AG09309 (cell line): ENCODE data around the gene PTCRA.

Experiments used
- DNase-seq: peaks from one replicate; pipeline ENCODE4 v3.0.0-alpha.2; 2010; ENCODE audit warnings: low read depth
- H3K4me3 ChIP-seq: 2 replicates; pipeline ENCODE4 v1.5.1; 2011; ENCODE audit warnings: mild to moderate bottlenecking, low read depth, low read length, moderate library complexity; ENCODE audit not compliant: control insufficient read depth
- TF ChIP-seq, protein P1 (sequence below): IDR thresholded peaks from 2 replicates; pipeline ENCODE4 v1.5.1; 2011; ENCODE audit warnings: mild to moderate bottlenecking, low read depth, low read length, inconsistent platforms; ENCODE audit not compliant: insufficient read depth, control insufficient read depth; ENCODE audit errors: missing control alignments

PTCRA gene

DNA sequence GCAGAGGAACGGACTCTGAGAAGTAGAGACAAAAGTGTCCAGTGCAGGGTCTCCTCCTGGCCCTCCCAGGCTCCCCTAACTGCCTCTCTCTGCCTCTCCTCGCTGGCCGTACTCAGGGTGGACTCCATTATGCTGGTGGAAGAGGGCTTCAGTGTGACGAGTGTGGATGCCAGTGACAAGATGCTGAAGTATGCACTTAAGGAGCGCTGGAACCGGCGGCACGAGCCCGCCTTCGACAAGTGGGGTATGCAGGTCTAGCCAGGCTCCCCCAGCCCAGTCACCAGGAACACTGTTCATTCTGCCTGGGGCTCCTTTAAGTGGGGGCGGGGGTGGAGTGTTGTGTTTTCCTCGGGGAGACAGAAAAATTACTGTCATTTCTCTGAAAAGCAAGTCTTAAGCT lies 46.2 kb downstream of the PTCRA start:
- H3K4me3 ChIP-seq = no peak overlapping the region
- TF ChIP-seq, protein P1, sequence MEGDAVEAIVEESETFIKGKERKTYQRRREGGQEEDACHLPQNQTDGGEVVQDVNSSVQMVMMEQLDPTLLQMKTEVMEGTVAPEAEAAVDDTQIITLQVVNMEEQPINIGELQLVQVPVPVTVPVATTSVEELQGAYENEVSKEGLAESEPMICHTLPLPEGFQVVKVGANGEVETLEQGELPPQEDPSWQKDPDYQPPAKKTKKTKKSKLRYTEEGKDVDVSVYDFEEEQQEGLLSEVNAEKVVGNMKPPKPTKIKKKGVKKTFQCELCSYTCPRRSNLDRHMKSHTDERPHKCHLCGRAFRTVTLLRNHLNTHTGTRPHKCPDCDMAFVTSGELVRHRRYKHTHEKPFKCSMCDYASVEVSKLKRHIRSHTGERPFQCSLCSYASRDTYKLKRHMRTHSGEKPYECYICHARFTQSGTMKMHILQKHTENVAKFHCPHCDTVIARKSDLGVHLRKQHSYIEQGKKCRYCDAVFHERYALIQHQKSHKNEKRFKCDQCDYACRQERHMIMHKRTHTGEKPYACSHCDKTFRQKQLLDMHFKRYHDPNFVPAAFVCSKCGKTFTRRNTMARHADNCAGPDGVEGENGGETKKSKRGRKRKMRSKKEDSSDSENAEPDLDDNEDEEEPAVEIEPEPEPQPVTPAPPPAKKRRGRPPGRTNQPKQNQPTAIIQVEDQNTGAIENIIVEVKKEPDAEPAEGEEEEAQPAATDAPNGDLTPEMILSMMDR = no peak
- DNase-seq = no peak

DNA sequence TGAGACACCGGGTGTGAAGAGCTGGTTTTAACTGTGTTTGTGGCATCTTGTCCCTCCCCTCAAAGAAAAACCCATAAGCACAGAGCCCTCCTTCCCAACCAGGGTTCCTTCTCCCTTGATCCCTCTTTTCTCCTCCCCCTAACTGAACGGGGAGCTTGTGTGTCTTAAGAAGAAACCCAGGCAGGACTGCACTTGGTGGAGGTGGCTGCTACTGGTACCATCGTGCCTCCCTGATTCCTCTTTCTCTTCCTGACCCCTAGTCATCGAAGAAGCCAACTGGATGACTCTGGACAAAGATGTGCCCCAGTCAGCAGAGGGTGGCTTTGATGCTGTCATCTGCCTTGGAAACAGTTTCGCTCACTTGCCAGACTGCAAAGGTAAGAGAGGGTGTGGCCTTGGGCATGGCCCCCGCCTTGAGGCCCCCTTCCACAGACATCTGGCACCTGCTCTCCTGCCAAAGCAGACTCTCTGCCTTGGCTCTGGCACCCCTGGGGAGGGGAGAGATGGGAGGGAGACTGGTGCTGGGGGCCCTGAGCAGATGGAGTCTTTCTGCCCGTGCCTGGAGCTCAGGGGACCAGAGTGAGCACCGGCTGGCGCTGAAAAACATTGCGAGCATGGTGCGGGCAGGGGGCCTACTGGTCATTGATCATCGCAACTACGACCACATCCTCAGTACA lies 46.8 kb downstream of the PTCRA start:
- no peak for DNase-seq
- TF ChIP-seq, protein P1 = no peak
- H3K4me3 ChIP-seq = no peak overlapping the region

DNA sequence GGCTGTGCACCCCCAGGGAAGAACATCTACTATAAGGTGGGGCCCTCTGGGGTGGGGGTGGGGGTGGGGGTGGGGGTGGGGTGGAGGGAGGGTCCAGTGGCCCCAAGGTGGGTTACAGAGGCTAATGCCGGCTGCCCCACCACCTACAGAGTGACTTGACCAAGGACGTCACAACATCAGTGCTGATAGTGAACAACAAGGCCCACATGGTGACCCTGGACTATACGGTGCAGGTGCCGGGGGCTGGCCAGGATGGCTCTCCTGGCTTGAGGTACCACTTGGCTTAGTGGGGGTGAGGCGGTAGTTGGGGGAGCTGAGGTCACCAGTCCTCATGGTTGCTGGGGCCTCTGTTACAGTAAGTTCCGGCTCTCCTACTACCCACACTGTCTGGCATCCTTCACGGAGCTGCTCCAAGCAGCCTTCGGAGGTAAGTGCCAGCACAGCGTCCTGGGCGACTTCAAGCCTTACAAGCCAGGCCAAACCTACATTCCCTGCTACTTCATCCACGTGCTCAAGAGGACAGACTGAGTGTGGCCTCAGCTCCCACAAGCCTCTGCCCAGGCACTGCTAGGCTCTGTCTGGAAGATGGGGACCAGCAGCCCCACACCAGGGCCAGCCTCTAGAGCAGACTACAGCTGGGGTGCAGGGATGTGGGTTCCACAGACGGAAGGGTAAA lies 47.5 kb downstream of the PTCRA start:
- TF ChIP-seq, protein P1 = no peak
- H3K4me3 ChIP-seq = no peak overlapping the region
- no peak for DNase-seq

DNA sequence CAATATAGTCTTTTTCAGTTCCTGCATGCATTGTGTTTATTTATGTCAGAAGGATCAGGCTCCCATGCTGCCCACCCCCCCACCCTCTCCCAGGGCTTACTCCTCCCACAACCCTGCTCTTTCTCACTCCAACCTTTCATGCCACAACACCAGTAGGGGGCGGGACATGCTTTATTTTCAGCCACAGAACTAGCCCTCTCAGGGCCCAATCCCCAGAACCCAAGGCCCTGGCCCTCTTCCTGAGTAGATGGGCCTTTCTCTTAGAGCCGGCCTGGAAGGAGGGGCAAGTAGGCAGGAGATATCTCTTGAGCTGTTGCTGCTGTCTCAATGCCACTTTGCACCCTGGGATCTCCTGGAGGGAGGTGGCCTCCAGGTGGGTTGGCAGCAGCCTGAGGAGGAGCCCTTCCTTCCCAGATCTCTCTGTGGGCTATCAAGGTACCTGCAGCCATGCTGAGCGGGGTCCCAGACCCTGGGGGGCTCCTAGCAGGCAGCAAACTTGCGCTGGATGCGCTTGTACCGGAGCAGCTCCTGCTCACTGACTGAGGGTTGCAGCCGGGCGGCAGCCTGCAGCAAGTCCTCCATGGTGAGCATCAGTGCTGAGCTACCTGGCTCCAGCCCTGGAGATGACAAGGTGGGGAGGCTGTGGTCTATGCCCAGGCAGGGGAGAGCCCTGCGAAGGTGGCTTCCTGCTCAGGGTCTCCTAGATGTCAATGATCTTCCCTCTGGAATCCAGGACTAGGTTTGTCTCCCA lies 48.2 kb downstream of the PTCRA start:
- TF ChIP-seq, protein P1 = peak; percentile 30
- H3K4me3 ChIP-seq = no peak overlapping the region
- no peak for DNase-seq

DNA sequence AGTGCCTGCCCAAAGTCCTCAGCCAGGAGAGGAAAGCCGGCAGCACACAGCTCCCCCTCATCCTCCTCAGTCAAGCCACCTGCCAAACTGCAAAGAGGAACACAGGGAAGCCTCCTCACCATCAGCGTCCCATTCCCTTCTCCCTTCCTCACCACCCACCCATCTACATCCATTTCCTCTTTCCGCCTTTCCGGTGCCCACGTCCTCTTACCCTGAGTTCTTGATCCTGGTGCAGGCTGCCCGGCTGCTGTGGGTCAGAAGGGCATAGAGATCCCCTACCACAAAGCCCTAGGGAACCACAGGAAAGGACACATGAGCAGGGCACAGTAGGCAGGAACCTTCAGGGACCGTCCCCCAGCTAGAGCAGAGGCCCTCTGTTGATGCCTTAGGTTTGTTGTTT lies 50.7 kb downstream of the PTCRA start:
- DNase-seq = no peak
- TF ChIP-seq, protein P1 = no peak
- H3K4me3 ChIP-seq = no peak overlapping the region

DNA sequence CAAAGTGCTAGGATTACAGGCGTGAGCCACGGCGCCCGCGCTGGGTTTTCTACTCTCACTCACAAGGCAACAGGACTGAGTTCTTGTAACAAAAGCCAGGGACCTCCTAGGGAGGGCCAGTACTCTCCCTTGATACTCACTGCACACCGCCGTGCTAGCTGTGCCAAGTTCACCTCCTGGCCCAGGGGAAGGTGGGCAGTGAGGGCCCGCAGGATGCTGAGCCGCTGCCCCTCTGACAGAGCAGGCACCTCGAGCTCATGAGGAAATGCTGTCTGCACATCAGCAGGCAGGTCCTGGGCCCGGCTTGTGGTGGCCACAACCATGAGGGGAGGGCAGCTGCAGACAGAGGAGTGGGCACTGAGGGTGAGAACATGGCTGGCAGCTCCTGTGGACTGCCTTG lies 51.4 kb downstream of the PTCRA start:
- no peak for DNase-seq
- no peak overlapping the region for H3K4me3 ChIP-seq
- TF ChIP-seq, protein P1 = no peak
